GM18507 (cell line): ENCODE measurements around the gene ALOX15B.
"Not testable (repeated sequence)": the region's sequence is repeated elsewhere in the genome, so short reads cannot be mapped to it uniquely, and the experiment has no call there.

Source experiments
- DNase-seq: peaks from one replicate; pipeline ENCODE4 v3.0.0; 2011; ENCODE audit warnings: low read depth; ENCODE audit not compliant: insufficient read length; ENCODE audit errors: extremely low spot score
- FAIRE-seq: peaks from 2 replicates; lab custom pipeline; 2011; peaks lifted over from hg19 to GRCh38; lab: Jason Lieb, UNC

Gene ALOX15B

DNA sequence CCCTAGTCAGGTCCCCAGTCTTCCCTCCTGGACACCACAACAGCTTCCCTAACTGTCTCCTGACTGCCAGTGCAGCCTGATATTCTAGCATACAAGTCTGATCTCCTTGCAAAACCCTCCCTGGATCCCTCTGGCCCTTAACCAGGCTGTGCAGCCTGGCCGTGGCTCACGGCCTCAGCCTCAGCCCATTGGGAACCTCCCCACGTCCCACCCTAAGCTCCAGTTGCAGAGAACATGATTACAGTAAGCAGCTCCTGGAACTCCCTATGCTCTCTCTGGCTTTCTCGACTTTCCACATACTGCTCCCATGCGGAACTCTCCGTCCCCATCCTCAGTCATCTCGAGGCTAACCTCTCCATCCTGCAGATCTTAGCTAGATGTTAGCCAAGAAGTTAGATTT lies 35.7 kb downstream of the ALOX15B start:
- FAIRE-seq, result no peak

DNA sequence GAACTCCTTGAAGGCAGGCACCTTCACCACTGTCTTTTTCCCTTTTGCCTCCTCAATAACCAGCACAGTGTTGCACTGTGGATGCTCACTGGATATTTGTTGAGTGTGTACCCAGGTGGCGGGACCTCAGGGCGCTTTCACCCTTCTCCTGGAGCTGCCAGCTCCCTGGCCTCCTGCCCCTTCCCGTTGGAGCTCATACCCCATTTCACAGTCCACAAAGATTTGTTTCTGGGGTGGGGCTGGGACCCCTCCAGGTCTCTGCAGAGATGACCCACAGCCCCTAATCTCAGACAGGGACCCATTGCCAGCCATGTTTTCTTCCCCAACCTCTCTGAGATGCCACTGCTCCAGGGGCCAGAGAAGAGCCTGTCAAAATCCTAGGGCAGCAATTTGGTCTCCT lies 36.2 kb downstream of the ALOX15B start:
- DNase-seq (no peak), FAIRE-seq (no peak)

More for the DNA sequence above, 35.7 kb downstream of the ALOX15B start:
- DNase-seq, result no peak

DNA sequence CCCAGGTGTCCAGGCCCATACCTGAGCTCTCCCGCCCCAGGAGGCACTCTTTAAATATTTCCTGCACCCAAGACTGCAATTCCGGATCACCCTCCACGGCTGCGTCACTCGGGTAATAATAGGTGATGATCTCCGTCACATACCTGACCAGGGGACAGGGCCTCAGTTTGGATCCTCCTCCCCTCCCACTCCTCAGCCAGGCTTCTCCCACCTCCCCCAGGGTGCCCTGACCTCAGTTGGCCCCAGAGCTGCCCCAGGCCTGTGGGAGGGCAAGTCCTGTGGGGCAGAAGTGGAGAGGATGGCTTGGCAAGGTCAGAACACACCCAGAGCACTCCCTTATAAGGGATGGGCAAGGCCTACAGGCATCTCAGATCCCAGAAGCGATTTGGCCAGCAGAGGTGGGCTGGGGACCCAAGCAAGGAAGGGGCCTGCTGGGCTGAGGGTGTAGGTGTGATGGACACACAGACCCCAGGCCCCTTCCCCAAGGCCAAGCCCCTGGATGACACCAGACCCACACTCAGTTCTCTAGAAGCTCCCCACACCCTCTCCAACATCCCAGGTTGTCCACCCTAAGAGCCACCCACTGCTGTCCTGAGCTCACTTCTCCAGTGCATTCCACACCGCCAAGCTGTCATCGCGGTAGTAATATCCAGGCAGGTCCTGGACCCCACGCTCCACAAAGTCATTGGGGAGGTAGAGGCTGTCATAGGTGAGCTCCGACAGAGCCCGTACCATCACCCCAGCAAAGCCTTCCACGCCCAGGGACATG lies 36.9 kb downstream of the ALOX15B start:
- FAIRE-seq (no peak), DNase-seq (no peak)

DNA sequence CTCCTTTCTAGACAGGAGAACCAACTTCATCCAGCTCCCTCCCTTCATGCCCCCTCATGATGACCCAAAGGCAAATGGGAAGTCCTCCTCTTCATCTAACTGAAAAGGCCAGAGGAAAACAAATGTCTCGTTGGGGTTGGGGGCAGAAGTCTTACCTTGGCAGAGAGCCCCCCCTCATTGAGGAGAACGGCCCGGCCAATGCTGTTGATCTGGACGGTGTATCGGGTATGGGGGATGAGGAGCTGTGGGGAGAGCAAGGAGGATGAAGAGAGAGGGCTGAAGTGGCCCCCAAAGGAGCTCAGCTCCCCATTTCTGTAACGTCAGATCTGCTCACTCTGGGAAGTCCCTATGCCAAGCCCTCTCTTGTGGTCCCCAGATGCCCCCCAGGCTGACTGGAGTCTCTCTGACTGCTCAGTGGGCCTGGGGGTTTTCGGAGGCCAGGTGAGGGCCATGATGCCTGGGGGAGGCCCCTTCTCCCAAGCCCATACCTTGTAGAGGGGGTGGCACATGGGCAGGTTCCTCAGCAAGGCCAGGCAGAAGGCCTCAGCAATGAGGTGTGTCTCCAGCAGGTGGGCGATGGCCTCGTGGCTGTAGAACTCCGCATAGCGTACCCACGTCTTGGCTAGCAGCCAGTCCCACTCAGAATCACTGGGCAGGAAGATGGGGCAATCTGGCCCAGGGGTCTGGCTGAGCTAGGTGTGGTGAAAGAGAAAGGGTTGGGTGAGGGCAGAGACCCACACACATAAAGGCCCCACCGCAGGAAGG lies 37.8 kb downstream of the ALOX15B start:
- DNase-seq (no peak), FAIRE-seq (no peak)

DNA sequence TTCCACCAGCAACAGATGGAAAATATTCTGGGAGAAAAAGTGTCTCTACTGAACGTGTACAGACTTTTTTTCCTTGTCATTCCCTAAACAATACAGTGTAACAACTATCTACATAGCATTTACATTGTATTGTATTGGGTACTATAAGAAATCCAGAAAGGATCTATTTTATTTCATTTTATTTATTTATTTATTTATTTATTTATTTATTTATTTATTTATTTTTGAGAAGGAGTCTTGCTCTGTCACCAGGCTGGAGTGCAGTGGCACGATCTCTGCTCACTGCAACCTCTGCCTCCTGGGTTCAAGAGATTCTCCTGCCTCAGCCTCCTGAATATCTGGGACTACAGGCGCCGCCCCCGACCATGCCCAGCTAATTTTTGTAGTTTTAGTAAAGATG lies 39.1 kb downstream of the ALOX15B start:
- not testable (repeated sequence) for FAIRE-seq, DNase-seq

DNA sequence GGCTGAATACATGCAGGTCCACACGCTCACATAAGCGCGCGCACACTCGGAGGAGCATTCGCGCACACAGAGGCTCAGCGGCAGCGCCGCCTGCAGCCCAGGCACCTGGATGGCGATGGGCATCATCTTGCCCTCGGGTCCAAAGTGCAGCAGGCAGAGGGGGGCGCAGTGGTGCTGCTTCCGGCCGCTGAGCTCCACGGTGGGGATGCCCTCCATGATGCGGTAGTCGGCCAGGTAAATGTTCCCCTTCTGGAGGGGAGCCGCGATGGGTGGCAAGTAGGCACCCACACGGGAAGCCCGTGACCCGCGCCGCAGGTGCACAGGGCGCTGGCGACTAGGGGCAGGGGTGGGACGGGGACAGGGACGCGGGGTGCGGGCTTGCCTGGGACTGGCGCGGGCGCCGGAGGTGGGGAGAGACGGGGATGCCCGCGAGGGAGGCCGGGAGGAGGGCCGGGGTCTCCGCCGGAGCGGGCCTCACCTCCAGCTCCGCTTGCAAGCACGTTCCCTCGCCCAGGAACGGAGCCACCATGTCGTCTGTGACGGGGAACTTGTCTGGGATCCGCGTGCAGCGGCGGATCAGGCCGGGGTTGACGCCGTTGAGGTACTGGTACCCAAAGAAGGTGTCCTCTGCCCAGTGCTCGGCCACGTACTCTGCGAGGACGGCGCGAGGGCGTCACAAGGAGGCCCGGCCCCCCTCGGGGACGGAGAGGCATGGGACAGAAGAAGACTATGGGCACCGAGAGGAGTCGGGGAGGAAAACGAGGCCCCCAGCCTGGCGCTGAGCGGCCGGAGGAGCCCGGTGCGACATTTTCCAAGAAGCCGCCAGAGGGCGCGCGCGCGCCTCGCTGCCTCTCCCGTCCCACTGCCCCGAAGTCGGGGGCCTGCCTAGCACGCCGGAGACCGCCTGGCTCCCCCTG lies 40.7 kb downstream of the ALOX15B start:
- DNase-seq (peak; percentile 81), FAIRE-seq (peak; percentile 84)

DNA sequence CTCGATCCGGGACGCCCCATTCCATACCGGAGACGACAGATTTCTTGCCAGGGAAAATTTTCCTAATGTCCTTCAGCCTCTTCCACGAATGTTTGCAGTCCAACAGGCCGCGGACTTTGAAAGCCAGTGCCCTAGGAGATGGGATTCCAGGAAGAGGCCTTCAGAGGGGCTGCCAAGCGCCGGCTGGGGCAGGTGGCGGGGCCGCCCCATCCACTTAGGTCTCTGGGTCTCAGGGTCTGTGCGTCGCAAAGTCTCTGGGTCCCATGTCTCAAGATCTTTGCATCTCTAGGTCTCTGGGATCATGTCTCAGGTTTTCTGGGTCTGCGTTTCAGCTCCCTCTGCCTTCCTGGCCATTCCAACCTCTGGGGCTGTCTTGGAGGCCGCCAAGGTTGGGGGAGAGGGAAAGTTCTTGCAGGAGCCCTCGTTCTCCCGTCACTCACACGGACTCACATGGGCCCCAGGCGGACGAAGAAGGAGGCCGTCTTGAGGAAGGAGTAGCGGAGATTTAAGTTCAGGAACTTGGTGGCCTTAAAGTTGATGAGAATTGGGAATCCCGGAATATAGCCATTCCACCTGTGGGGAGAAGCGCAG lies 41.4 kb downstream of the ALOX15B start:
- no peak for FAIRE-seq
- no peak for DNase-seq

DNA sequence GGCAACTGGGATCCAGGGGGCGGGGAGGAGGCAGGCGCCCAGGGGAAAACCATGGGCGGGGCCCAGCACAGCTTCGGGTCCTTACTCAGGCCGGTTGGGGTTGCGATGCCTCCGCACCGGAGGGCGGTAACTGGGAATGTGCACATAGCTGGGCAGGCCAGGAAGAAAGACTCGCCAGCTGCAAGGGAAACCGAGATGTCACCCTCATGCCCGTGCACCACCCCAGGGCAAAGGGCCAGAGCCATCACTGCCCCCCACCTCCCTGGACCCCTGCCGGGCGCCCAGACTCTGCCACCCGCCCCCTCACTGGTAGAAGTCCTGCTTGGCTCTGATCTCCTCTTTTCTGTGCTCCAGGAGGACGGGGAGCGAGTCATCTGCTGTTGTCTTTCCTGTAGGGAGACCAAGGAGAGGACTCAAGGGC lies 42.0 kb downstream of the ALOX15B start:
- no peak for DNase-seq
- no peak for FAIRE-seq

DNA sequence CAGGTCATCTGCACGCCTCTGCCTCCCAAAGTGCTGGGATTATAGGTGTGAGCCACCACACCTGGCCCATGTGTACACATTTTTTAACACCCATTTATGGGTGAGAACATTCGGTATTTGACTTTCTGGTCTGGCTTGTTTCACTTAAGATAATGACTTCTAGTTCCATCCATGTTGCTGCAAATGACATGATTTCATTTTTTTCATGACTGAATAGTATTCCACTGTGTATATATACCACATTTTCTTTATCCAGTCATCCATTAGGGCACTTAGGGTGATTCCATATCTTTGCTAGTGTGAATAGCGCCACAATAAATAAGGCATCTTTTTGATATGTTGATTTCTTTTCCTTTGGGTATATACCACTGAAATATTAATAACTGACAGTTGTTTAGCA lies 43.0 kb downstream of the ALOX15B start:
- DNase-seq (no peak), FAIRE-seq (no peak)

DNA sequence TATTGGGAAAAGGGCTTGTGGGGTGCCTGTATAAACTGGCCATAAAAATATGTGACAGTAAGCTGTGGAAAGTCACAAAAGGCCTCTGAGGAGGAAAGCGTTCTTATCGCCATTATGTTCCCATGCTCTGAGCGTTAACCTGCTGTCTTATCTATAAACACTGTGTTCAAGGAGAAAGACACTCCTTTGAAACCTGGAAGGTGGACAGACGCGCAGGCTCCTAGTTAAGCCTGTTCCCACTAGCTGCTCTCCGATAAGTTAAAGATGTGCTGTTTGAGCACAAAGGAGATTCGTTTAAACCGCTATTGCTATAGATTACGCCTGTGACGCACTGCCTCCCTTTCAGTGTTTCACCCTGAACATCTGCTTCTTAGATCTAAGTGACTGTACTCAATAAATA lies 43.4 kb downstream of the ALOX15B start:
- FAIRE-seq (no peak), DNase-seq (no peak)

DNA sequence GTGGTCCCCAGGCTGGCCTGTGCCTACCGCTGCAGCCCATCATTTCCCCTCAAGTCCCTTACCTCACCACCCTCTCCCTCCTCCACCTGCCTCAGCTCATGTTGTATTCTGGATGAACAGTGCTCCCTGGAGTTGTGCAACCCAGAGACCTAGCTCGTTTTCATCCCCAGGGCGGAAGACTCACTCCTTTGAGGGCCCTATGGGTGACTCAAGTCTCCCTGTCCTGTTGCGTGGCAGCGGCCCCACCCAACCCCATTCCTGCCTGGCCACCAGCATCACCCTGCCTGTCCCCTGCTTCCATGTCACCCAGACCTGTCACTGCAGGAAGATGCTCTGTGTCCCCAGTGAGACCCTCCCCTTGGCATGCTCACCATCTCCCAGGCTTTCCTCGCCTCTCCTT lies 45.4 kb downstream of the ALOX15B start:
- no peak for FAIRE-seq
- DNase-seq, result no peak

DNA sequence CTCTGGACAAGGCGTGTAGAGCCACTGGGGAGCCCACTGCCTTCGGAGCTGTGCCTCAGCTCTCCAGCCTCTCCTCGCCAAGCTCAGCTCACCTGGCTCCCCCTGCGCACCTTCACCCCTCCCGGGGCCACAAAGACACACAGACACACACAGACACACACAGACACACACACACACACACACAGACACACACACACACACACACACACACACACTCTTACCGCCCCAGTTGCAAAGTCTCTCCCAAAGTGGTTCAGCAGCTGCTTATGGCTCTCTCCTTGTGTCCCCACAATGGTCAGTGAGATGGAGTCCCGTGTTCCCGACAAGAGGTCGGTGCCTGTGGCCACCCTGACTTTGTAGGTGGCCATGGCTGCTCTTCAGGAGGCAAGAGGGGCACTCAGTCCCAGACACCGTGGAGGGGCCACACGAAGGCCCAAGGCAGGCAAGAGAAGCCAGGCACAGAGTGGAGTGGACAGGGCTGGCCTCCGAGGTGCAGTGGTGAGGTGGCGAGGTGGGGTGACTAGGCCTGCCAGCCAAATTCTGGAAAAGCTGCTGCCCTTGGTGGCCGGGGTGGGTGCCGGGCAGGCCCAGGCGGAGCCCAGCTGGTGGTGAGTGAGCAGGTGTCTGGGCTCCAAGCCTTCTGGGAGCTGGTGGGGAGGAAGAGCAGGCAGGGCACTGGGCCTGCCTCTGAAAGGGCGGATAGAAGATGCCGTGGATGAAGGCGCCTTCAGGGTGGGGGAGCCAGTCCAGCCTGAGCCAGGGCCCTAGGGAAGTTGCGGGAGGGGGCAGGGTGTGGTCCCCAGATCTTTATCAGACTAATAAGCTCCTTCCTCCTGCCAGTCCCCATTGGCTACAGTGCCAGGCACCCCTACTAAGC lies 48.5 kb downstream of the ALOX15B start, which contains the start of gene ALOX12B:
ALOX12B (minus strand) TSS at position 642 of the 877 bp plus-strand sequence; CDS start at position 368, 274 bp downstream.
- DNase-seq (no peak), FAIRE-seq (no peak)

DNA sequence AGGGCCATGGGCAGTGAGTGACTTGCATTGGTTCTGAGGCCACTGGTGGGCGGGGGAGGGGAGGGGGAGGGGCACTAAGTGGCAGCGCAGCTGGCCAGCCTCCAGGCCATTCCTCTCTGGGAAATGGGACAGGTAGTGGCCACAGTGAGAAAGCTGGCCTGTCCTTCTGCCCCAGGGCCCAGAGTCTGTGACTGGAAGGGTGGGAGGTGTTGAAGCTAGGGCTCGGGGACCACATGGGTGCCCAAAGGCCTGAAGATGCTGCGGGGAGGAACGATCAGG lies 49.0 kb downstream of the ALOX15B start:
- no peak for FAIRE-seq

DNA sequence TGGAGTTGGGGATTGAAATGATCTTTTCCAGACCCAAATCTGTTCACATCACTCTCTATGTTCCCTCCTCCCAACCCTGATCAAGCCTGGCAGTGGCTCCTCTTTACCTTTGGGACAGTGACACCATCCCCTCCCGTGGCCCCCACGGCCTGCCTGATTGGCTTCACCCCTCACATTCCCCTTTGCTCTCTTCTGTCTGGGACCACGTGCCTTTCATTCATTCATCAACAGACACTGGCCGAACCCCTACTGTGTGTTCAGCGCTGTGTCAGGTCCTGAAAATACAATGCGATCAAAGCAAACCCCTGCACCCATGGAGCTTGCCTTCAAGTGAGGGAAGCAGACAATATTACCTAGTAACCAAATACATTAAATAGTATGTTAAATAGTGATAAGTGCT lies 50.9 kb downstream of the ALOX15B start:
- DNase-seq, result no peak
- FAIRE-seq, result no peak

More for the DNA sequence above, 49.0 kb downstream of the ALOX15B start:
- no peak for DNase-seq

DNA sequence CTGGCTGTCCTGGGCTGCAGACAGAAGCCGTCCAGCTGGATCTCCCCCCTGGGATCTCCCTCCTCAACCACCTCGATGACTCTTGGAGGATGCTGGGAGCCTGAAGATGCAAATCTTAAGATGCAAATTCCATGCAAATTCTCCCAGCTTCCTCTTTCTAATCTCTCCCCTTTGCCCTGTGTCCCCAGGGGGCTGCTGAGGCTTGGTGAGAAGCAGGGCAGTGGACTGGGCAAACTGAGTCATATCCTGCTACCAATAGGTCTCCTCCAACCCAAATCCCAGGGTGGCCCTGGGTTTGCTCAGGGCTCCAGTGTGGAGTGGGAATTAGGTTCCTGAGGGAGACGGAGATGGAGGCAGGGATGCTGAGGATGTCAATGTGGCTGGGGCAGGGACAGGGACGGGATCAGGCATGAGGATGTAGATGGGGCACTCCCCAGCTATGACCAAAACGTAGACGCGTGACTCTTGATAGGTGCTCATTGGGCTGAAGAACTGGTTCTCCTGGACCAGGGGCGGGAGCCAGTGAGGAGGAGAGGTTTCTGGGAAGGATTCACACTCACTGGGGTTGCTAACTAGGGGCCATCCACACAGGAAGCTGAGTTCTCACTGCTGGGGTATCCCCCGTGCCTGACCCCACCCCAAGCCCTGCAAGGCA lies 52.3 kb downstream of the ALOX15B start:
- FAIRE-seq, result peak; percentile 67
- DNase-seq, result peak; percentile 37

DNA sequence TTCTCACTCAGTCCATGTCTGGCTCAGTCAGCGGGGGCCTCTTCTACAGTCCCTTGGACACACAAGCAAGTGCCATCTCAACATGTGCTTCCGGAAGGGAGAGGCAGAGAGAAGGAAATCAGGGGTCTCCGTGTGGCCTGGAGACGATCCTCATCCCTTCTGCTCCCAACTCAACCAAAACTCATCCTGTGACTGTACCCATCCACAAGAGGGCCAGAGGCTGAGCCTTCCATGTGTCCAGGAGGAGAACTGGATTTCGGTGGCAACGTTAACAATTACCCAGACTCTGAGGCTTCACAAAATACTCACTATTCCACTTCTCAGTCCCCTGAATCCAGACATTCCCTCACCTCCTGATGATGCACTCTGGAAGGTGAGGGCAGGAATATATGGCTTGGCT lies 56.5 kb downstream of the ALOX15B start:
- no peak for FAIRE-seq
- DNase-seq, result no peak

DNA sequence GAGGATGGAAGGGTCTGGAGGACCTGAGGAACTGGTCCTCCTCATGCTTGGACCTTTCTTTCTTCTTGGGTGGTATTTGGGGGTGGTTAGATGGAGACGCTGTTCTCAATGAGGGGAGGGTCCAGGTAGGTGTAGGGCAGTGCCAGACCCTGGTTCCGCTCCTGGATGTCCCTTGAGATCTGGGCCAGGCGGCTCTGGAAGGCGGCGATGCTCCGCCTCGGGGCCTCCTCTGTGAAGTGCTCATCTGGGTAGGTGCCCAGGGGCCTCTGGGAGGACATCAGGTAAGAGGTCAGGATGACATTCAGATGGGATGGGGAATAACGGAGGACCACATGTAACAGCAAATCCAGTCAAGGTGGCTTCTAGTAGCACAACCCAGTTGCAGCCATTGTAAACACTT lies 57.7 kb downstream of the ALOX15B start:
- DNase-seq, result no peak
- FAIRE-seq, result no peak
